ENCODE measurements around the gene NUBP1.
A peak's percentile ranks its signal among the peaks of the same experiment; 100 is the strongest.

NUBP1 gene

GRCh38 chr16:10699756-10700155 lies 43.9 kb upstream of the NUBP1 start:
- H2BK15ac ChIP-seq (ENCODE audit: low read length), result no peak overlapping the region
- DNase-seq (ENCODE audit: low spot score), result no peak
- no peak overlapping the region for H4K8ac ChIP-seq (ENCODE audit: low read depth, low read length)
- H2AK5ac ChIP-seq (ENCODE audit: low read depth, low read length), result no peak overlapping the region
- no peak overlapping the region for H4K91ac ChIP-seq (ENCODE audit: low read depth, low read length, poor library complexity)
- H2BK120ac ChIP-seq (ENCODE audit: low read depth, low read length), result no peak overlapping the region
- no peak overlapping the region for H3K4me3 ChIP-seq (ENCODE audit: low read length in 2 of 2)
- H3K27ac ChIP-seq (replicated peaks; ENCODE audit: low read length), result no peak overlapping the region
- H3K36me3 ChIP-seq (replicated peaks in 1 of 2; ENCODE audit: control insufficient read depth in 2 of 2, insufficient read depth in 2 of 2, low read length in 2 of 2), result no peaks in the 10 kb centered on the region
- H3K27me3 ChIP-seq (ENCODE audit: control insufficient read depth in 3 of 3, insufficient read depth in 3 of 3, low read depth in 1 of 3, low read length in 3 of 3), result no peaks in the 10 kb centered on the region
- H3K4me1 ChIP-seq (ENCODE audit: control insufficient read depth in 2 of 2, insufficient read depth in 1 of 2, low read depth in 1 of 2, low read length in 2 of 2), result no peaks in the 10 kb centered on the region
- no peak overlapping the region for H2BK12ac ChIP-seq (ENCODE audit: low read length)
- no peak overlapping the region for H2BK5ac ChIP-seq (ENCODE audit: low read length)
- no peak overlapping the region for H3K14ac ChIP-seq (ENCODE audit: low read length)
- no peak overlapping the region for H3K18ac ChIP-seq (ENCODE audit: low read length)
- H3K4ac ChIP-seq (ENCODE audit: low read length), result no peak overlapping the region
- H3K4me2 ChIP-seq (ENCODE audit: insufficient read depth, low read length, poor library complexity, severe bottlenecking), result no peak overlapping the region
- H3K9me3 ChIP-seq (replicated peaks in 1 of 2; ENCODE audit: control insufficient read depth in 2 of 2, insufficient read depth in 1 of 2, low read depth in 1 of 2, low read length in 2 of 2), result no peaks in the 10 kb centered on the region
- H3K79me1 ChIP-seq (ENCODE audit: low read depth, low read length), result no peaks in the 10 kb centered on the region
- no peak overlapping the region for H2AFZ ChIP-seq (ENCODE audit: low read length)
- no peak overlapping the region for H3K23ac ChIP-seq (ENCODE audit: low read depth, low read length, poor library complexity)
- no CpG with 5 or more reads among the region's 1 CpG for WGBS, 2 donors (ENCODE audit: extremely low coverage in 2 of 2, insufficient read length in 2 of 2, insufficient replicate concordance in 1 of 2)
- H3K9ac ChIP-seq (ENCODE audit: low read depth, low read length, poor library complexity), result no peak overlapping the region

DNA sequence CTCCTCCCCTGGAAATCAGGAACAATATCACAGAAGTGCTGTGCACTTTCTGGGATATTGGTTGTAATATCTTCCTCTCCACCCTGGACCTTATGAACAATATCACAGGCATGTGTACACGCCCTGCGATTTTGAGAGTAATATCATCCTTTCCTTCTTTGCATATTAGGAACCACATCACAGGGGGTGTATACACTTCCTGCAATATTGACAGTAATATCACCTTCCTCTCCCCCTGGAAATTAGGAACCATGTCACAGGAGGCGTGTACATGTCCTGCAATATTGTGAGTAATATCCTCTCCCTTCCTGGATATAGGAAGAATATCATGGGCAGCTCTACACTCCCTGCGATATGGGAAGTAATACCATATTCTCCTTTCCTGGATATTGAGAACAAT lies 34.7 kb upstream of the NUBP1 start:
- no peak overlapping the region for H3K23ac ChIP-seq (ENCODE audit: low read depth, low read length, poor library complexity)
- H2BK15ac ChIP-seq (ENCODE audit: low read length), result no peak overlapping the region
- H3K14ac ChIP-seq (ENCODE audit: low read length), result no peak overlapping the region
- no peak overlapping the region for H3K18ac ChIP-seq (ENCODE audit: low read length)
- H3K4me2 ChIP-seq (ENCODE audit: insufficient read depth, low read length, poor library complexity, severe bottlenecking), result no peak overlapping the region
- H3K9ac ChIP-seq (ENCODE audit: low read depth, low read length, poor library complexity), result no peak overlapping the region
- H4K91ac ChIP-seq (ENCODE audit: low read depth, low read length, poor library complexity), result no peak overlapping the region
- no peak overlapping the region for H4K8ac ChIP-seq (ENCODE audit: low read depth, low read length)
- H2BK12ac ChIP-seq (ENCODE audit: low read length), result no peak overlapping the region
- no peaks in the 10 kb centered on the region for H3K9me3 ChIP-seq (replicated peaks in 1 of 2; ENCODE audit: control insufficient read depth in 2 of 2, insufficient read depth in 1 of 2, low read depth in 1 of 2, low read length in 2 of 2)
- H3K4me3 ChIP-seq (ENCODE audit: low read length in 2 of 2), result no peak overlapping the region
- H3K4me1 ChIP-seq (ENCODE audit: control insufficient read depth in 2 of 2, insufficient read depth in 1 of 2, low read depth in 1 of 2, low read length in 2 of 2), result no peaks in the 10 kb centered on the region
- no peak overlapping the region for H3K4ac ChIP-seq (ENCODE audit: low read length)
- no peak overlapping the region for H2BK5ac ChIP-seq (ENCODE audit: low read length)
- H2AK5ac ChIP-seq (ENCODE audit: low read depth, low read length), result no peak overlapping the region
- no peaks in the 10 kb centered on the region for H3K79me1 ChIP-seq (ENCODE audit: low read depth, low read length)
- WGBS, 2 donors (ENCODE audit: extremely low coverage in 2 of 2, insufficient read length in 2 of 2, insufficient replicate concordance in 1 of 2), result no CpG with 5 or more reads among the region's 4 CpGs
- H3K27me3 ChIP-seq (ENCODE audit: control insufficient read depth in 3 of 3, insufficient read depth in 3 of 3, low read depth in 1 of 3, low read length in 3 of 3), result no peaks in the 10 kb centered on the region
- no peak for DNase-seq (ENCODE audit: low spot score)
- H2AFZ ChIP-seq (ENCODE audit: low read length), result no peak overlapping the region
- H3K36me3 ChIP-seq (replicated peaks in 1 of 2; ENCODE audit: control insufficient read depth in 2 of 2, insufficient read depth in 2 of 2, low read length in 2 of 2), result no peaks in the 10 kb centered on the region
- H3K27ac ChIP-seq (replicated peaks; ENCODE audit: low read length), result no peak overlapping the region
- no peak overlapping the region for H2BK120ac ChIP-seq (ENCODE audit: low read depth, low read length)

DNA sequence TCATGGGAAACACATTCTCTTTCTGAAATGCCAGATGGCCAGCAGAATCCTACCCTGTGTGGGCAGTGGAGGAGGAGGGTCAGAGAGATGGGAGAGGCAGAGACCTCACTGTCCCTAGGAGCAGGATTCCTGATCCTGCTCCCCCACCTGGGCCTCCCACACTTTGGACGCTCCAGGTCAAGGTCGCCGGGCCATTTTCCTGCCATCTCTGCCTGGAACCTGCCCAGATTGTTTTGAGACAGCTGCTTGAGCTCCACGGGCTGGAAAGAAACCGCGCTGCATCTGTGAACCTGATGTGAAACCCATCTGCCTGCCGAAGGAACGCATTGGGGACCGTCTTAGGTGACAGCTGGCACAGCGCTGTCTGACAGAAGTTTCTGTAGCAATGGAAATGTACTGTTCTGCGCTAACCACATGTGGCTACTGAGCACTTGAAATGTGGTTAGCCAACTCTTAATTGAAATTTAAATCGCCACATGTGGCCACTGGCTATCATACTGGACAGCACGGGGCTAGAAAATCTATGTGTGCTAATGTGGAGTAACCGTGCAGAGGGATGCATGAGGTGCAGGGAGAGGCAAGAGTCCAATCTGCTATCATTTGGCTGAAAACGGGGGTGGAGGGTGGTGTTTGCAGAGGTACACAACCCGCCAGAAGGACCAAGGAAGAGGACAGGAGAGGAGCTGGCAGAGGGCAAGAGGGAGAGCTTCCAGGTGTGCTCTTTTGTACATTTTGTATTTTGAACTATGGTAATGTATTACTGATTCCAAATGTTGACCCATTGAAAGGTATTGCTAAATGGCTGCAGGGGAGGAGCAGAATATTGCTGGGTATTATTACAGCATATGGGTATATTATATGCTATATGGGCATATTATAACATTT lies 15.4 kb upstream of the NUBP1 start:
- H3K27me3 ChIP-seq (ENCODE audit: control insufficient read depth in 3 of 3, insufficient read depth in 3 of 3, low read depth in 1 of 3, low read length in 3 of 3), result peaks cover 0 to 2% (median 0%) of the 10 kb centered on the region in 3 experiments
- H3K9me3 ChIP-seq (replicated peaks in 1 of 2; ENCODE audit: control insufficient read depth in 2 of 2, insufficient read depth in 1 of 2, low read depth in 1 of 2, low read length in 2 of 2), result peaks cover 0 to 3% of the 10 kb centered on the region in 2 donors
- no peak overlapping the region for H2BK120ac ChIP-seq (ENCODE audit: low read depth, low read length)
- no peak overlapping the region for H3K4me3 ChIP-seq (ENCODE audit: low read length in 2 of 2)
- no peak overlapping the region for H2BK5ac ChIP-seq (ENCODE audit: low read length)
- H3K14ac ChIP-seq (ENCODE audit: low read length), result no peak overlapping the region
- H3K18ac ChIP-seq (ENCODE audit: low read length), result no peak overlapping the region
- H3K36me3 ChIP-seq (replicated peaks in 1 of 2; ENCODE audit: control insufficient read depth in 2 of 2, insufficient read depth in 2 of 2, low read length in 2 of 2), result no peaks in the 10 kb centered on the region
- DNase-seq (ENCODE audit: low spot score), result no peak
- H2AK5ac ChIP-seq (ENCODE audit: low read depth, low read length), result no peak overlapping the region
- WGBS, 2 donors (ENCODE audit: extremely low coverage in 2 of 2, insufficient read length in 2 of 2, insufficient replicate concordance in 1 of 2), result no CpG with 5 or more reads among the region's 16 CpGs
- H3K4me1 ChIP-seq (ENCODE audit: control insufficient read depth in 2 of 2, insufficient read depth in 1 of 2, low read depth in 1 of 2, low read length in 2 of 2), result no peaks in the 10 kb centered on the region
- H2BK12ac ChIP-seq (ENCODE audit: low read length), result no peak overlapping the region
- no peak overlapping the region for H3K27ac ChIP-seq (replicated peaks; ENCODE audit: low read length)
- no peak overlapping the region for H4K91ac ChIP-seq (ENCODE audit: low read depth, low read length, poor library complexity)
- H3K9ac ChIP-seq (ENCODE audit: low read depth, low read length, poor library complexity), result no peak overlapping the region
- no peak overlapping the region for H2BK15ac ChIP-seq (ENCODE audit: low read length)
- H4K8ac ChIP-seq (ENCODE audit: low read depth, low read length), result no peak overlapping the region
- H3K79me1 ChIP-seq (ENCODE audit: low read depth, low read length), result no peaks in the 10 kb centered on the region
- no peak overlapping the region for H3K4ac ChIP-seq (ENCODE audit: low read length)
- H2AFZ ChIP-seq (ENCODE audit: low read length), result no peak overlapping the region
- no peak overlapping the region for H3K4me2 ChIP-seq (ENCODE audit: insufficient read depth, low read length, poor library complexity, severe bottlenecking)
- H3K23ac ChIP-seq (ENCODE audit: low read depth, low read length, poor library complexity), result no peak overlapping the region

DNA sequence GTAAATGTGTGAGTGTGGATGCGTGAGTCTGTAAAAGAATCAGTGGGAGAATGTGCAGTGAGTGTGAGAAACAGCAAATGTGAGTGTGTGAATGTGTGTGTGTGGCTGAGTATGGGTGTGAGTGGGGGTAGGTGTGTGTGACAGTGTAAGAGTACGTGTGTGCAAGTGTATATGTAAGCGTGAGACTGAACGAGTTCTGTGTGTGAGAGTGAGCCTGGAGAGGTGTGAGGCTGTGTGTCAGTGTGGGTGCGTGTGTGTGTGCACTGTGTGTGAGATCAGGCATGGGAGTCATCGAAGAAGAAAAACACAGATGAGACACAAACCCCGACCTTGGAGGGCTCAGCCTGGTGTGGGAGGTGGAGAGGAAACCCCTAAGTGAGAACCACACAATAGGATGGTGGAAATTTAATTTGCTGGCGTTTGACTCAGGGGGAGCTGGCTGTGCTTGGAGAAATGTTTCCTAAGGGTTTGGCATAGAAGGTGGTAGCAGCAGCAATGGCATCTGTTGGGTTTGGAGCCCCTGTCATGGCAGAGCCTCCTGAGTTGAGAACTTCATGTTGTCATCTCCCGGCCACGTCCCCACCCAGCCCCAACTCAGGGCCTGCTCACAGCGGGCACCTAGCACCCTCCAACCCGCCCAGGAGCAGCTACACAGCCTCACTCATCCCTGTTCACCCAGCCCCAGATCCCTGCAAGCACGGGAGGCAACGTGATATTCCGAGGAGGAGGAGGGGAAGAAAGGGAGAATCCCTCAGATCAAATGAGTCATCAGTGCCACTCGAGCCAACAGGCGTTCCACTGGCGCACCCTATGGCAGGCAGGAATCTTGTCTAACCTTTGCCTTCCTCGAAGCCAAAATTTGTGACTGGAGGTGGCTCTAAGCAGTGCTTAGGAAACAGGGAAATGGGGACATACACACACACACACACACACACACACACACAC lies 14.3 kb upstream of the NUBP1 start:
- Histone ChIP-seq H3K14ac (ENCODE audit: low read length) (no peak overlapping the region), H3K9me3 (replicated peaks in 1 of 2; ENCODE audit: control insufficient read depth in 2 of 2, insufficient read depth in 1 of 2, low read depth in 1 of 2, low read length in 2 of 2) (peaks cover 0 to 3% of the 10 kb centered on the region in 2 donors), H2BK12ac (ENCODE audit: low read length) (no peak overlapping the region), H2BK15ac (ENCODE audit: low read length) (no peak overlapping the region), H3K36me3 (replicated peaks in 1 of 2; ENCODE audit: control insufficient read depth in 2 of 2, insufficient read depth in 2 of 2, low read length in 2 of 2) (no peaks in the 10 kb centered on the region), H3K4me3 (ENCODE audit: low read length in 2 of 2) (no peak overlapping the region), H2AFZ (ENCODE audit: low read length) (no peak overlapping the region), H3K9ac (ENCODE audit: low read depth, low read length, poor library complexity) (no peak overlapping the region), H3K4ac (ENCODE audit: low read length) (no peak overlapping the region), H4K91ac (ENCODE audit: low read depth, low read length, poor library complexity) (no peak overlapping the region), H3K4me2 (ENCODE audit: insufficient read depth, low read length, poor library complexity, severe bottlenecking) (no peak overlapping the region), H3K27me3 (ENCODE audit: control insufficient read depth in 3 of 3, insufficient read depth in 3 of 3, low read depth in 1 of 3, low read length in 3 of 3) (peaks cover 0 to 2% (median 0%) of the 10 kb centered on the region in 3 experiments), H2BK120ac (ENCODE audit: low read depth, low read length) (no peak overlapping the region), H3K4me1 (ENCODE audit: control insufficient read depth in 2 of 2, insufficient read depth in 1 of 2, low read depth in 1 of 2, low read length in 2 of 2) (no peaks in the 10 kb centered on the region), H2BK5ac (ENCODE audit: low read length) (no peak overlapping the region), H2AK5ac (ENCODE audit: low read depth, low read length) (no peak overlapping the region), H3K79me1 (ENCODE audit: low read depth, low read length) (no peaks in the 10 kb centered on the region), H4K8ac (ENCODE audit: low read depth, low read length) (no peak overlapping the region), H3K23ac (ENCODE audit: low read depth, low read length, poor library complexity) (peak overlapping the region; percentile 0), H3K18ac (ENCODE audit: low read length) (peak overlapping the region; percentile 52), H3K27ac (replicated peaks; ENCODE audit: low read length) (no peak overlapping the region)
- DNase-seq (ENCODE audit: low spot score), result no peak
- WGBS, 2 donors (ENCODE audit: extremely low coverage in 2 of 2, insufficient read length in 2 of 2, insufficient replicate concordance in 1 of 2), result 100% methylated on average over 1 of the region's 19 CpGs; no CpG with 5 or more reads in 1 of the 2 donors
